ENCODE measurements around the gene URB2. TPM values are rescaled to one million over a fixed set of nuclear protein-coding genes. Genes with fewer than 3 reads are reported as not detected.

The URB2 gene
- total and polyA plus RNA-seq, 2 of the 13 experiments (the other 11 are each of a cell fraction or from before 2014, with no cell fraction given): 4.0 to 17.6 TPM

DNA sequence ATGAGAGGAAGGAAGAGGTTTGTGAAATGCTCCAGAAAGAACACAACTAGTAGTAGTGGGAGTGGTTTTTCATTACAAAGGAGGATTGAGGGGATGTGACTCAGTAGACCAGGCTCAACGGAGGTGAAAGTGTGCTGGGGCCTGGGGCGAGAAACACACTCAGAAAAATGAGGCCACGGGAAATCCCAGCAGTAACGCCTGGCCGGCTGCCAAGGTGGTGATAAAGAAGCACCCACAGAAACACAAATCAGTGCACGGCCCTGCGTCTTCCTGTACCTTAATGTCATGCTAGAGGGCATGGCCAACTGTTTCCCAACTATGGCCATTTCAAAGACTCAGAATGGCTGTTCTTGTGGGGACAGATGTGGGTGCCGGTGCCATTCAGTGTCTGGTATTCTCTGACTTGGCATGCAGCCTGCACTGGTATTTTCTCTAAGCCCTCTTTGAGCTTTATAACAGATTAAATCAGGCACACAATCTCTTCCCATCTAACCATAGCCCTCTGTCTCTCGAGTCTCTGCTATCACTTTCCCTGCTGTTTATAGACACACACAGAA is 38.2 kb downstream of the URB2 start:
- Histone ChIP-seq H3K4me1 (ENCODE audit: insufficient read depth, low read length) (no peaks in the 10 kb centered on the region; the same call in 1 of the 2 replicates), H3K27ac (ENCODE audit: extremely low read length, insufficient read depth, low read length) (no peak overlapping the region), H3K4me2 (ENCODE audit: low read depth, low read length) (no peak overlapping the region), H2AFZ (ENCODE audit: low read length) (no peak overlapping the region), H3K9me3 (ENCODE audit: low read length) (no peaks in the 10 kb centered on the region), H3K27me3 (ENCODE audit: control insufficient read depth in 1 of 2, insufficient read depth in 2 of 2, low read length in 2 of 2) (no peaks in the 10 kb centered on the region), H3K9ac (ENCODE audit: insufficient read depth, low read depth, low read length) (no peak overlapping the region), H3K79me2 (ENCODE audit: insufficient read depth, low read length) (no peaks in the 10 kb centered on the region), H3K36me3 (replicated peaks in 1 of 2; ENCODE audit: control insufficient read depth in 1 of 2, insufficient read depth in 2 of 2, low read length in 2 of 2) (peaks cover 4 to 17% of the 10 kb centered on the region in 2 experiments; a peak in 2 of 5 replicates), H3K4me3 (replicated peaks in 1 of 3; ENCODE audit: insufficient read depth in 1 of 3, low read depth in 2 of 3, low read length in 3 of 3) (no peak overlapping the region), H4K20me1 (ENCODE audit: insufficient read depth, low read length) (no peaks in the 10 kb centered on the region)
- POLR2A ChIA-PET: no interaction called here
- no peak for TF ChIP-seq ZNF451 (CRISPR knock-in tag; IDR thresholded peaks at IDR 0.05)
- no peak for TF ChIP-seq NFYC (CRISPR knock-in tag; IDR thresholded peaks at IDR 0.05)
- TF ChIP-seq GABPA (IDR thresholded peaks at IDR 0.05; ENCODE audit: low read depth, low read length): no peak
- no peak for TF ChIP-seq GABPA (CRISPR knock-in tag; IDR thresholded peaks at IDR 0.05; ENCODE audit: low read depth)
- TF ChIP-seq, protein P1, sequence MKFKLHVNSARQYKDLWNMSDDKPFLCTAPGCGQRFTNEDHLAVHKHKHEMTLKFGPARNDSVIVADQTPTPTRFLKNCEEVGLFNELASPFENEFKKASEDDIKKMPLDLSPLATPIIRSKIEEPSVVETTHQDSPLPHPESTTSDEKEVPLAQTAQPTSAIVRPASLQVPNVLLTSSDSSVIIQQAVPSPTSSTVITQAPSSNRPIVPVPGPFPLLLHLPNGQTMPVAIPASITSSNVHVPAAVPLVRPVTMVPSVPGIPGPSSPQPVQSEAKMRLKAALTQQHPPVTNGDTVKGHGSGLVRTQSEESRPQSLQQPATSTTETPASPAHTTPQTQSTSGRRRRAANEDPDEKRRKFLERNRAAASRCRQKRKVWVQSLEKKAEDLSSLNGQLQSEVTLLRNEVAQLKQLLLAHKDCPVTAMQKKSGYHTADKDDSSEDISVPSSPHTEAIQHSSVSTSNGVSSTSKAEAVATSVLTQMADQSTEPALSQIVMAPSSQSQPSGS (CRISPR knock-in tag; IDR thresholded peaks at IDR 0.05): no peak
- TF ChIP-seq RBM22 (optimal IDR thresholded peaks at IDR 0.05; ENCODE audit: low read length): no peak
- TF ChIP-seq, protein P2, sequence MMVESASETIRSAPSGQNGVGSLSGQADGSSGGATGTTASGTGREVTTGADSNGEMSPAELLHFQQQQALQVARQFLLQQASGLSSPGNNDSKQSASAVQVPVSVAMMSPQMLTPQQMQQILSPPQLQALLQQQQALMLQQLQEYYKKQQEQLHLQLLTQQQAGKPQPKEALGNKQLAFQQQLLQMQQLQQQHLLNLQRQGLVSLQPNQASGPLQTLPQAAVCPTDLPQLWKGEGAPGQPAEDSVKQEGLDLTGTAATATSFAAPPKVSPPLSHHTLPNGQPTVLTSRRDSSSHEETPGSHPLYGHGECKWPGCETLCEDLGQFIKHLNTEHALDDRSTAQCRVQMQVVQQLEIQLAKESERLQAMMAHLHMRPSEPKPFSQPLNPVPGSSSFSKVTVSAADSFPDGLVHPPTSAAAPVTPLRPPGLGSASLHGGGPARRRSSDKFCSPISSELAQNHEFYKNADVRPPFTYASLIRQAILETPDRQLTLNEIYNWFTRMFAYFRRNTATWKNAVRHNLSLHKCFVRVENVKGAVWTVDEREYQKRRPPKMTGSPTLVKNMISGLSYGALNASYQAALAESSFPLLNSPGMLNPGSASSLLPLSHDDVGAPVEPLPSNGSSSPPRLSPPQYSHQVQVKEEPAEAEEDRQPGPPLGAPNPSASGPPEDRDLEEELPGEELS (CRISPR knock-in tag; IDR thresholded peaks at IDR 0.05): no peak
- TF ChIP-seq, protein P3, sequence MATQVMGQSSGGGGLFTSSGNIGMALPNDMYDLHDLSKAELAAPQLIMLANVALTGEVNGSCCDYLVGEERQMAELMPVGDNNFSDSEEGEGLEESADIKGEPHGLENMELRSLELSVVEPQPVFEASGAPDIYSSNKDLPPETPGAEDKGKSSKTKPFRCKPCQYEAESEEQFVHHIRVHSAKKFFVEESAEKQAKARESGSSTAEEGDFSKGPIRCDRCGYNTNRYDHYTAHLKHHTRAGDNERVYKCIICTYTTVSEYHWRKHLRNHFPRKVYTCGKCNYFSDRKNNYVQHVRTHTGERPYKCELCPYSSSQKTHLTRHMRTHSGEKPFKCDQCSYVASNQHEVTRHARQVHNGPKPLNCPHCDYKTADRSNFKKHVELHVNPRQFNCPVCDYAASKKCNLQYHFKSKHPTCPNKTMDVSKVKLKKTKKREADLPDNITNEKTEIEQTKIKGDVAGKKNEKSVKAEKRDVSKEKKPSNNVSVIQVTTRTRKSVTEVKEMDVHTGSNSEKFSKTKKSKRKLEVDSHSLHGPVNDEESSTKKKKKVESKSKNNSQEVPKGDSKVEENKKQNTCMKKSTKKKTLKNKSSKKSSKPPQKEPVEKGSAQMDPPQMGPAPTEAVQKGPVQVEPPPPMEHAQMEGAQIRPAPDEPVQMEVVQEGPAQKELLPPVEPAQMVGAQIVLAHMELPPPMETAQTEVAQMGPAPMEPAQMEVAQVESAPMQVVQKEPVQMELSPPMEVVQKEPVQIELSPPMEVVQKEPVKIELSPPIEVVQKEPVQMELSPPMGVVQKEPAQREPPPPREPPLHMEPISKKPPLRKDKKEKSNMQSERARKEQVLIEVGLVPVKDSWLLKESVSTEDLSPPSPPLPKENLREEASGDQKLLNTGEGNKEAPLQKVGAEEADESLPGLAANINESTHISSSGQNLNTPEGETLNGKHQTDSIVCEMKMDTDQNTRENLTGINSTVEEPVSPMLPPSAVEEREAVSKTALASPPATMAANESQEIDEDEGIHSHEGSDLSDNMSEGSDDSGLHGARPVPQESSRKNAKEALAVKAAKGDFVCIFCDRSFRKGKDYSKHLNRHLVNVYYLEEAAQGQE (IDR thresholded peaks at IDR 0.05; ENCODE audit: borderline replicate concordance in 1 of 2, low read depth in 1 of 2, low read length in 2 of 2): no peak
- no peak for TF ChIP-seq ATAD3A (CRISPR knock-in tag; IDR thresholded peaks at IDR 0.05)
- in situ Hi-C loops (cut with HindIII; ENCODE audit: extremely low pct_ligation_motif_present, low pct_unique_long_range_greater_than_20kb) (loop anchor here (5.0 kb wide), 1 partner anchor 648 kb away; no protein-coding TSS in a partner anchor), intact Hi-C loops (cut with micrococcal nuclease; ENCODE audit: unreplicated experiment) (no loop called here)
- WGBS (ENCODE audit: low lambda C conversion rate): 96% methylated on average over 9 of the region's 9 CpGs
- no TSS peak for BruUV-seq (replicated peaks)
- DNase-seq (ENCODE audit: low spot score) (no peak), ATAC-seq (no peak), FAIRE-seq (no peak)
- CTCF ChIA-PET (ENCODE audit: low intra/inter-chr PET ratio, low total read pairs): no interaction called here
